GM21576 (cell line): ENCODE results near the gene LRRC27.

Source experiments
- ATAC-seq: cut with Tn5 transposase; IDR thresholded peaks from one replicate; pipeline ENCODE4 v1.9.1; 2021; ENCODE audit warnings: mild to moderate bottlenecking, moderate library complexity; ENCODE audit not compliant: unreplicated experiment

The LRRC27 gene

GRCh38 chr10:132387764-132388210, 55.8 kb downstream of the LRRC27 start:
- no peak for ATAC-seq

GRCh38 chr10:132388891-132389432, 57.0 kb downstream of the LRRC27 start:
- no peak for ATAC-seq

- no peak for ATAC-seq
Observed at GRCh38 chr10:132389433-132390169, 57.6 kb downstream of the LRRC27 start.

GRCh38 chr10:132390170-132390920, 58.4 kb downstream of the LRRC27 start:
- ATAC-seq, result no peak

GRCh38 chr10:132390921-132391675, 59.1 kb downstream of the LRRC27 start:
- no peak for ATAC-seq

- ATAC-seq, result no peak
Observed at GRCh38 chr10:132391676-132392020, 59.7 kb downstream of the LRRC27 start.

- no peak for ATAC-seq
Observed at GRCh38 chr10:132392184-132392800, 60.3 kb downstream of the LRRC27 start.

GRCh38 chr10:132392811-132393694, 61.1 kb downstream of the LRRC27 start:
- no peak for ATAC-seq

GRCh38 chr10:132393695-132394181, 61.7 kb downstream of the LRRC27 start:
- no peak for ATAC-seq

- no peak for ATAC-seq
Observed at GRCh38 chr10:132394201-132394811, 62.3 kb downstream of the LRRC27 start.

GRCh38 chr10:132394936-132395703, 63.1 kb downstream of the LRRC27 start:
- ATAC-seq, result no peak

GRCh38 chr10:132395704-132396493, 63.9 kb downstream of the LRRC27 start:
- peak; percentile 12 for ATAC-seq

- ATAC-seq, result peak; percentile 51
Observed at GRCh38 chr10:132396494-132397035, 64.6 kb downstream of the LRRC27 start.

GRCh38 chr10:132397036-132397541, 65.1 kb downstream of the LRRC27 start, which contains the start of gene PWWP2B:
PWWP2B (plus strand) TSS chr10:132397200; CDS start chr10:132397227, 27 bp downstream.
- peak; percentile 35 for ATAC-seq

GRCh38 chr10:132397671-132398565, 65.9 kb downstream of the LRRC27 start:
- ATAC-seq, result peak; percentile 25

- no peak for ATAC-seq
Observed at GRCh38 chr10:132398566-132398991, 66.6 kb downstream of the LRRC27 start.
